GM21381 (cell line): ENCODE data around the gene STK16.
"Not testable (repeated sequence)": the region's sequence is repeated elsewhere in the genome, so short reads cannot be mapped to it uniquely, and the experiment has no call there.

Experiments used
- ATAC-seq: cut with Tn5 transposase; IDR thresholded peaks from one replicate; pipeline ENCODE4 v1.9.1; 2021; ENCODE audit warnings: mild to moderate bottlenecking, moderate library complexity; ENCODE audit not compliant: unreplicated experiment

STK16 gene

DNA sequence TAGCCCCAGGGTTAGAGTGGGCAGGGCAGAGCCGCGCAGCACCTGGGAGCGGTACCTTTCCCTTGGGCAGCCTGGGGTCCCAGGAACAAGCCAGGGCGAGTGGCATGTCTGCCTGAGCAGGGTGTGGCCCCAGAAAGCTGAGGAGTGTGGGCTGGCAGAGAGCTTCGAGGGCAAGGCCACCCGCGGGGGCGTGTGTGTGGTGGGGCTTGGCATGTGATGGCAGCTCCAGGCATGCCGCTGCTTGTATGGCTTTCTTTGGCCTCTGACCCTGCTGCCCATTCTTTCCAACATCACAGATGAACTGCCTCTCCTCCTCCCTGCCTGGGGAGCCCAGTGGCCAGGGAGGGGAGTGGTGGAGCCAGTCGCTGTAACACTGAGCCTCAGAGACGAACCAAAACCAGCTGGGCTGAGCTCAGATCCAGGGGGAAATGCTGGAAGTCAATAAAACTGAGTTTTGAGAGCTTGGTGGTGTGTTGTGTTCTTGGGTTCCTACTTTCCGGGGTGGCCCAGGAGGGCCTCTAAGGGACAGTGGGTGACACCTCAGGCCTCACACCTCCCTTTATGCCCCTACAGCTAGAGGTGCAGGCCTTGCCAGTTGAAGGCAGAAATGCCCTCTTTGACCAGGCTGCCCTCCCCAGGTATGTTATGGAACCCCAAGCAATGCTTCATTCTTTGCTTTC lies 41.3 kb downstream of the STK16 start:
- no peak for ATAC-seq

DNA sequence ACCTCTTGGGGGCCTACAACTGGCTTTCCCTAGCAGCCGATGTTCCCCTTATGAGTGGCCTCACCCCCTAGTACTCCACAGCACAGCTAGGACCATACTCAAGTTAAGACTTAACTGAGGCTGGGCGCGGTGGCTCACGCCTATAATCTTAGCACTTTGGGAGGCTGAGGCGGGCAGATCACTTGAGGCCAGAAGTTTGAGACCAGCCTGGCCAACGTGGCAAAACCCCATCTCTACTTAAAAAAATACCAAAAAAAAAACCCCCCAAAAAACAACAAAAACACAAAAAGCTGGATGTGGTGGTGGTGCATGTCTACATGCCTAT lies 41.8 kb downstream of the STK16 start:
- ATAC-seq: not testable (repeated sequence)

DNA sequence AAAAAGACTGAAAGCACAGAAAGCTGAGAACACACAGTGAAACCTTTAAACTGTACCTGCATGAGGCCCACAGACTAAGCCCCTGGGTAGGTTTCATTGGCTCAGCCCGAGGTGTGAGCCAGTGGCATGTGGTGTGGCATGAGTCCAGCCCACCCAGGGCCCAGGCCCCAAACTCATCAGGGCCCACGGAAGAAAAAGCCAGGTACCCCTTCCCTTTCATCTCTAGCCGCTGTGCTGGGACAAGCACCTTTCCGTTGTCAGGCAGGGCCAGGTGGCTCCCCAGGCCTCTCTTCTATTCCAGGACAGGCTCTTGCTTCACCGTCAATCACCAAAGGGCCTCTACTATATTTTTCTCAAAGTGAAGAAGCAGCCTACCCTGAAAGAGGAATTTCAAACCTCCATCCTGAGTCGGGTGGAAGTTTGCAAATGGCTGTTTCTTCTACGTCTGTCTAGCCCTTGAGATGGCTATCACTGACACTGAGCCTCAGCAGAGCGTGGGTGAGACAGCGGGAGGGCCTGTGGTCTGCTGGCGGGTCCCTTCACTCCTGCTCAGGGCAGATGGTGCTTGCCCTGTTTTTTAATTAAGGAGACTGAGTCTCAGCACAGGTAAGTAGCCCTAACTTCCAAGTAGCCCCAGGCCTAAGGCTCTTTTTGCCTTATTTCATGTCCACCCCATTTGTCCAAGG lies 42.4 kb downstream of the STK16 start:
- ATAC-seq: no peak

DNA sequence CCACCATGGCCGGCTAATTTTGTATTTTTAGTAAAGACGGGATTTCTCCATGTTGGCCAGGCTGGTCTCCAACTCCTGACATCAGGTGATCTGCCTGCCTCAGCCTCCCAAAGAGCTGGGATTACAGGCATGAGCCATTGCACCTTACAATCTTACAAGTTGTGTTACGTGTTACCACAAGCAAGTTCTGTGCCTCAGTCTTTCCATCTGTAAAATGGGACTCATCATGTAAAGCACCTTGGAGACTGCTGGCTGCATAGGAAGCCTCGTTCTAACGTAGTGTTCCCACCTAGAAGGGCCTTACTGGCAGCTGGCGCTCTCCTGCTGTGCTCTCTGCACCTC lies 43.9 kb downstream of the STK16 start:
- no peak for ATAC-seq

GRCh38 chr2:219289537-219290361 lies 44.5 kb downstream of the STK16 start:
- ATAC-seq: no peak

DNA sequence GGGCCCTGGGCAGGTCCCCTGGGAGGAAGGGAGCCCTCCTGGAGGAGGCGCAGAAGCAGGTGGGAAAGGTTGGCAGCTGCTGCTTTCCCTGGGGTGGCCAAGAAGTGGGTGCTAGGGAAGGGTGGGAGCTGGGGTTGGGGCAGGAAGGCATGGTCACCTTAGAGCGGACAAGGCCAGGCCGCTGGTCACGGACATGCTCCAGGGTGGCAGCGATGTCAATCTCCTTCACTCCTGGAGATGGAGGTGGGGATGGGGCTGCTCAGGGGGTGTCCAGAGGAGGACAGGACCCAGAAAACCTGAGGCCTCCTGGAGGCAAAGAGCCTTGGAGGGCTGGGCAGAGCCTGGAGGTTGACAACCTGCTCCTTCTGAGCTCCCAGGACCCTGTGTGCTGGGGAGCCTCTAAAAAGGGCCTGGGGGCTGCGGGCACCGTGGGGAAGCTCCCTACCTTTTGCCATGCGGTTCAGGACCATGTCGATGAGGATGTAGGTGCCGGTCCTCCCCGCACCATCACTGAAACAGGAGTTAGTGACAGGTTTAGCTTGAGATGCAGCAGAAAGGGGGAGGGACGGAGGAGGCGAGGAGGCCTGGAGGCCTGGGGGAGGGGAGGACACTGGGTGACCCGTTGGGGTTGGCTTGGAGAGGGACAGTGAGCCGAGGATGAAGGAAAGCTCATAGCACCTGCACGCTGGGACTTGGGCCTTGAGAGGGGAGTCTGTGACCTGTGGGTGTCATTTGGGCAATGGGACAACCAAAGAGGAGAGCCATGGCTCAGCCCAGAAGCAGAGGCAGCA lies 45.3 kb downstream of the STK16 start:
- no peak for ATAC-seq

GRCh38 chr2:219291394-219291793 lies 46.1 kb downstream of the STK16 start:
- ATAC-seq: no peak

DNA sequence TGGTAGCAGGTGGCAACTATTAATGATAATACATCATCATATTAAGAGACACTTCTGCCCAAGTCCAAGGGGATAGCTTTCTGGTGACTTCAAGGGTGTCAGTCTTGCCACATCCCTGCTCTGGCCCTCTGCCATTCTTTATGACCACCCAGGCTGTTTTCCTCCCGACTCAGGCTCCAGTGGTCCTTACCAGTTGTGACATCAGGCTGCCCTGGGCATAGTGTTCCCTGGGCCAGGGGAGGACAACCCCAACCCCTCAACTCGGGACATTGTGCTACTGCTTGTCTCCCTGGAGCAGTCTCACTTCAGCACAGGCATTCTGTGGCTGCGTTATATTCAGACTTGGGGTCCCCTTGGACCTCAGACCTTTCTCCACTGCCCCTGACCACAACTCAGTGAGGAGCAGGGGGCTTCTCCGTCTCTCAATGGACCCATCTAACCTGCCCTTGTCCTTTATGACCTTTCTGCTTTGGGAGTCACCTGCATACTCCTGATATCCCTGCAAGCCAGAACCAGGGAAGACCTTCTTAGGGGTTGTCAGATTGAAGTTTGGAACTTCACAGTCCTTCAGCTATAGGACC lies 46.7 kb downstream of the STK16 start:
- no peak for ATAC-seq

GRCh38 chr2:219292616-219293015 lies 47.3 kb downstream of the STK16 start:
- ATAC-seq: no peak

DNA sequence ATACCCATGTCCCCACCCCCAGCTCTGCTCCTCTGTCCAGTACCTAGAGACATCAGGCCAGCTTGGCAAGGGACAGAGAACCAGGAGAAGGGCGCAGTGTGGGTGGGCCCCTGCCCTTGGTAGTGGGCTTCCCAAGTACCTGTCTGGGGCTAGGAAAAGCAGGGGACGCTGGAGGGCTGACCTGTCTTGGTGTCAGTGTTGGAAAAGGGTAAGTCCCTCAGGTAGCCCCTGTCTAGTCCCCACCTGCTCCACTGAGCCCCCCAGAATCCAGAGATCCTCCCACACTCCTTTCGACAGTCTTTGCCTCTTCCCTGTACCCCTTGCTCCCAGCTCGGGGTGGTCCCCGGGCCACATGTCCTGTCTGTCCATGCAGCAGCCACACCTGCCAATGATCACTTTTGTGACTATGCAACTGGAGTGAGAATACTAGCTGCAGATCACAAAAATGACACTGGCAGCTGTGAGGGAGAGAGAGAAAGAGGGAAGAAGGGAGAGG lies 48.5 kb downstream of the STK16 start:
- no peak for ATAC-seq

DNA sequence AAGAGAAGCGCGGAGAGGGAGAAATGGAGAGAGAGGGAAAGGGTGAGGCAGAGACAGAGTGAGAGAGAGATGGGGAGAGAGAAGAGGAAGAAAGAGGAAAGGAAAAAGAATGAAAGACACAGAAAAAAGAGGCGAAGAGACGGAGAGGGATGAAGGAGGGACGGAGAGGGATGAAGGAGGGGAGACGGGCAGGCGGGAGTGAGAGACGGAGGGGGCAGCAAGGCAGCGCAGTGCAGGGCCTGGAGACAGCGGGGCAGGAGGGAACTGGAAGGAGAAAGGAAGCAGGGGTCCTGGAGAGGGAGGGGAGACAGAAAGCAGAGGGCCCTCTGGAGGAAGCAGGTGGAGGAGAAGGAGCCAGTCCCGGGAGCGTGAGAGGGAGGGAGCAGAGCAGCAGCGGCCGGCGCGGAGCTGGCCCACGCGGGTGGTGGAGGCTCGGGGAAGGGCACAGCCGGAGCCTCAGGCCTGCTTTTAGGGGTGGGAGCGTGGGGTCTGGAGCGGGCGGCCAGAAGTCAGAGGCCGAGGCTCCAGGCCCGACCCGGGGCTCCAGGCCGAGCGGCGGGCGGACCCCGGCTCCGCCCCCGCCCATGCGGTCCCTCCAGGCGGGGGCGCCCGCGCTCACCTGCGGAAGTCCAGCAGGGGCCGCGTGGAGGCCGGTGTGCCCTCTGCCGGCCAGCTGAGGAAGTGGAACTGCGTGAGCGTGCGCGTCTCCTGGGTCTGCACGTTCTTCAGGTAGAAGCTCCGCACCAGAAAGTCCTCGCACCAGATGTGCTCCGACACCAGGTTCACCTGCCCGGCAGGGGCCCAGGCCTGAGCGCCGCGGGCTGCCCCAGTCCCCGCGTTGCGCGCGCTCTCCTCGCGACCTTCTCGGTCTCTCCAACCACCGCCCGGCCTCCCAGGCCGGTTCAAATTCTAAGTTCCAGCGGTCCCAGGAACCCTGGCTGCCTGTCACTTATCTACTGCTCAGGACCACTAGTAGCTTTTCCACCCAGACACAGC lies 49.4 kb downstream of the STK16 start:
- ATAC-seq: peak; percentile 91

- ATAC-seq: no peak
Observed at GRCh38 chr2:219296142-219296541, 50.9 kb downstream of the STK16 start.

DNA sequence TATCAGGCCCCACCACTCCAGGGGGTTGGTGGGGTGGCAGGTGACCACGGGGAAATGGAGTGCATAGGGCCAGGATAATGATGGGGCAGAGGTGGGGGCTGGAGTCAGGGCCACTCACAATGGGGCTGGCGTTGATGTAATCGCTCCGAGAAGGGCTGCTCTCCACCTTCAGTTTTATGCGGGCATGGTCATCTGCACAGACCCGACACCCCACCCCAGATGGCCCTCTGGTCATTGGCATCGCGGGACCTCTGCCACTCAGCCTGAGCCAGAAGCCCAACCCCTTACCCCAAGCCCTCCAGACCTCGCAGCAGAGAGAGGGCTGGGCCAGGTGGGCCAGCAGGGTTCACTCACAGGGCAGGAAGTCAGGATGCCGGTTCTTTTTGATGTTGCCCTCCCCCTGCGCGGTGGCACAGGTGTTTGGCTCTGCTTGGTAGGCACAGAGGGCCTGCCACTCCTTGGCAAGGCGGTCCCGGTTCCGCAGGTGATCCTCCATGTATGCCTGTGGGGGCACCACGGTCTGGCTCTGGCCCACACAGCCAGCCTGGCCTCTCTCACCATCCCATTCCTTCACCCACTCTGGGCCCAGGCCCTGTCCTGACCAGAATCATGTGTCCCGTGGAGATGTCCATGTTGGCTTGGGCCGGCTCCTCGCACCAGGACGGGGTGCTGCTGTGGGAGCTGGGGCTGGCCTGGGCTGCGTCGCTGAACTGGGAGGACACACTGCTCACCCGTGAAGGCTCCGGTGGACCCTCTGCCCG lies 51.5 kb downstream of the STK16 start:
- ATAC-seq: no peak

- no peak for ATAC-seq
Observed at GRCh38 chr2:219297766-219298456, 52.6 kb downstream of the STK16 start.

DNA sequence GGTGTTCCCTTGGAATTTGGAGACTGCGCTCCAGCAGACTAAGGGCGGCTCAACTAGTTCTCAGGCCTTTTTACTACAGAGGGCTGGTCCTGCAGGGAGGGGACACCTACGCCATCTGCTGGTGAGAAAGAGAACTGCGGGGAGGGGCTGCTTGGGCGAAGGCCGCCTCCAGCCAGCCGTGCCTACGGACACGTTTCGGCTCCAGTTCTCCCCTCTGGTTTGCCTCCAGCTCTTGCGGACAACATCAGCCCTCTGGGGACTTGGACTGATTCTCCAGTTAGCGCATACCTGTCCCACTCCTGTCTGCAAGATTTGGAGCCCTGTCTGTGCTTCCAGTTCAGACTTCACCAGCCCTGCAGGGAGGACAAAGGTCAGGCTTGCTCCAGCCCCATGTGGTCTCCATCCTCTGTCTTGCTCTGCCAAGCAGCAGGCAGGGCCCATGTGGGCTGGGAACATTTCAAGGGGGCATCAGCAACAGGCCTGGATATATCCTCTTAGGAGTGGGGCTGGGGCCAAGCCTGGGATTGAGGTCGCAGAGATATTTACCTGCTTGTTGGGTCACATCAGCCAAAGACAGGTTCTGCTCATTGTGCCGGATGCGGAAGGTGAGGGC lies 53.6 kb downstream of the STK16 start:
- ATAC-seq: peak; percentile 43

- ATAC-seq: no peak
Observed at GRCh38 chr2:219299372-219299760, 54.1 kb downstream of the STK16 start.
